ENCODE results near the gene SYCP2L.

DNA sequence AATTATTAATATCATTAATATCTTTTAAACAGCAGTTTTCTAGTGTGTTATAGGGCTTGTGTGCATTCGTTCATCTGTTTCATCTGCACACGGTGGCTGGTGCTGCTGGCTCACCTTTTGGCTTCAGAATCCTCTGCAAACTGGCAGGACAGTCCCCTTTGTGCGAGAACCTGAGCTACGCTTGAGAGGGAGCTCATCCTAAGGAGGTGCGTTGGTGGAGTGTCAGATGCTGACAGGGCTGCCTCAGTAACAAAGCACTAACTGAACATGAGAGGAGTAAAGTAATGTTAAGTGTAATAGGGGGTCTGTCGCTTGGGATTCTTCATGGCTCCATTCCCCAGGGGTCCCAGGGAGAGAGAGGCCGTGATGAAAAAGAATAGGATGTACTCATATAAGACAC lies 134.9 kb downstream of the SYCP2L start:
- TF ChIP-seq POLR2A (IDR thresholded peaks at IDR 0.05), result no peak
- TF ChIP-seq, protein P1, sequence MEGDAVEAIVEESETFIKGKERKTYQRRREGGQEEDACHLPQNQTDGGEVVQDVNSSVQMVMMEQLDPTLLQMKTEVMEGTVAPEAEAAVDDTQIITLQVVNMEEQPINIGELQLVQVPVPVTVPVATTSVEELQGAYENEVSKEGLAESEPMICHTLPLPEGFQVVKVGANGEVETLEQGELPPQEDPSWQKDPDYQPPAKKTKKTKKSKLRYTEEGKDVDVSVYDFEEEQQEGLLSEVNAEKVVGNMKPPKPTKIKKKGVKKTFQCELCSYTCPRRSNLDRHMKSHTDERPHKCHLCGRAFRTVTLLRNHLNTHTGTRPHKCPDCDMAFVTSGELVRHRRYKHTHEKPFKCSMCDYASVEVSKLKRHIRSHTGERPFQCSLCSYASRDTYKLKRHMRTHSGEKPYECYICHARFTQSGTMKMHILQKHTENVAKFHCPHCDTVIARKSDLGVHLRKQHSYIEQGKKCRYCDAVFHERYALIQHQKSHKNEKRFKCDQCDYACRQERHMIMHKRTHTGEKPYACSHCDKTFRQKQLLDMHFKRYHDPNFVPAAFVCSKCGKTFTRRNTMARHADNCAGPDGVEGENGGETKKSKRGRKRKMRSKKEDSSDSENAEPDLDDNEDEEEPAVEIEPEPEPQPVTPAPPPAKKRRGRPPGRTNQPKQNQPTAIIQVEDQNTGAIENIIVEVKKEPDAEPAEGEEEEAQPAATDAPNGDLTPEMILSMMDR (IDR thresholded peaks at IDR 0.05), result no peak

Data from testis (tissue), 2 donors.